Measurements from ENCODE around the gene SLC16A9.

SLC16A9 gene

DNA sequence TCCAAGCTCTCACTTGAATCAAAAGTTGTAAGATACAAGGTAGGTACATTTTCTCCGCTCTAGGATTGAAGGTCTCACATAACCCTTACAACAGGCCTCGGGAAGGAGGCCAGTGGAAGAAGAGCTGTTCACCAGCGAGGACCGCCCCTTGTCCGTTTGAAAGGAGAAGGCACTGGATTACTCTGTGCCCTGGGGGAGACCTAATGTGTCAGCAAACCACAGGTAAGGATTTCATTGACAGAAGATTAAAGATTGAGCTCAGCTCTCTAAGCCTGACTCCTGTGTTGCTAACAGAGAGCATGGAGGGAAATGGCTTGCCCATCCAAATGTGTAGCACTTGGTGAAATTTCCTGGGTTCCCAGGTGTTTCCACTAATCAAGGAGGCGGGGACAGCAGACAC is 81.2 kb downstream of the SLC16A9 start:
- no peaks in the 10 kb centered on the region for H3K4me1 ChIP-seq (ENCODE audit: insufficient read depth, low read length, severe bottlenecking)
- no peak overlapping the region for H3K9ac ChIP-seq (ENCODE audit: low read length)

DNA sequence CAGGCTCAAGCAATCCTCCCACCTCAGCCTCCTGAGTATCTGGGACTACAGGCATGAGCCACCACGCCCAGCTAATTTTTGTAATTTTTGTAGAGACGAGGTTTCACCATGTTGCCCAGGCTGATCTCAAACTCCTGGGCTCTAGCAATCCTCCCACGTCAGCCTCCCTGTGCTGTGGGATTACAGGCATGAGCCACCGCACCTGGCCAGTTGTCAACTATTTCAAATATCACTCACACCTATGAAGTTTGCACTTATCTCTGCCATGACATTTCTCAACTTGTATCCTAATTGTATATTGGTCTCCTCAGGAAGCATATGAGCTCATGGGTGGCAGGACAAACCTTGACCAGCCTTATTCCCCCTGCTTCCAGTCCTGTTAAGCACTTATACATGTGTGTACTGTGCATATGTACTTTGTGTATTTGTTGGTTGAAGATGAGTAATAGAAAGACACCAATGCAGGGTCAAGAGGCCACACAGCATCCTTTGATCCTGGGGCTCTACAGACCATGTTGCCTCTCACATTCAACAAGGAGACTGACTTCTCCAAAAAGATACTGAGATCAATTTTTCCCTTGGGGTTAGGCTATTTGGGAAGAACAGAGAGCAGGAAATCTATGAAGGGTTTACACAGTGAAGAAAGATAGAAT is 82.2 kb downstream of the SLC16A9 start:
- Histone ChIP-seq H3K4me3 (ENCODE audit: low read depth, low read length, poor library complexity, severe bottlenecking) (no peak overlapping the region), H3K27me3 (ENCODE audit: insufficient read depth, low read length) (no peaks in the 10 kb centered on the region)
- TF ChIP-seq, protein P1, sequence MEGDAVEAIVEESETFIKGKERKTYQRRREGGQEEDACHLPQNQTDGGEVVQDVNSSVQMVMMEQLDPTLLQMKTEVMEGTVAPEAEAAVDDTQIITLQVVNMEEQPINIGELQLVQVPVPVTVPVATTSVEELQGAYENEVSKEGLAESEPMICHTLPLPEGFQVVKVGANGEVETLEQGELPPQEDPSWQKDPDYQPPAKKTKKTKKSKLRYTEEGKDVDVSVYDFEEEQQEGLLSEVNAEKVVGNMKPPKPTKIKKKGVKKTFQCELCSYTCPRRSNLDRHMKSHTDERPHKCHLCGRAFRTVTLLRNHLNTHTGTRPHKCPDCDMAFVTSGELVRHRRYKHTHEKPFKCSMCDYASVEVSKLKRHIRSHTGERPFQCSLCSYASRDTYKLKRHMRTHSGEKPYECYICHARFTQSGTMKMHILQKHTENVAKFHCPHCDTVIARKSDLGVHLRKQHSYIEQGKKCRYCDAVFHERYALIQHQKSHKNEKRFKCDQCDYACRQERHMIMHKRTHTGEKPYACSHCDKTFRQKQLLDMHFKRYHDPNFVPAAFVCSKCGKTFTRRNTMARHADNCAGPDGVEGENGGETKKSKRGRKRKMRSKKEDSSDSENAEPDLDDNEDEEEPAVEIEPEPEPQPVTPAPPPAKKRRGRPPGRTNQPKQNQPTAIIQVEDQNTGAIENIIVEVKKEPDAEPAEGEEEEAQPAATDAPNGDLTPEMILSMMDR (IDR thresholded peaks at IDR 0.05; ENCODE audit: low read length), result no peak
- no peak for TF ChIP-seq EZH2 (IDR thresholded peaks at IDR 0.05; ENCODE audit: borderline replicate concordance, low read length)

More for the DNA sequence above, 81.2 kb downstream of the SLC16A9 start:
- no peak overlapping the region for H2AFZ ChIP-seq (ENCODE audit: low read length)
- H3K27ac ChIP-seq (ENCODE audit: low read depth, low read length, poor library complexity, severe bottlenecking), result no peak overlapping the region
- no peak overlapping the region for H3K4me2 ChIP-seq (ENCODE audit: low read length)
- H3K27me3 ChIP-seq (ENCODE audit: insufficient read depth, low read length), result no peaks in the 10 kb centered on the region
- no peaks in the 10 kb centered on the region for H3K9me3 ChIP-seq (ENCODE audit: low read length)
- H3K36me3 ChIP-seq (ENCODE audit: insufficient read depth, low read length), result no peaks in the 10 kb centered on the region
- H3K4me3 ChIP-seq (ENCODE audit: low read depth, low read length, poor library complexity, severe bottlenecking), result no peak overlapping the region
- H3K79me2 ChIP-seq (ENCODE audit: insufficient read depth, low read length), result no peaks in the 10 kb centered on the region
- TF ChIP-seq, protein P1 (IDR thresholded peaks at IDR 0.05; ENCODE audit: low read length), result no peak
- no peak for TF ChIP-seq EZH2 (IDR thresholded peaks at IDR 0.05; ENCODE audit: borderline replicate concordance, low read length)
- H3F3A ChIP-seq (ENCODE audit: insufficient read depth, low read length), result no peaks in the 10 kb centered on the region
- no peaks in the 10 kb centered on the region for H4K20me1 ChIP-seq (ENCODE audit: insufficient read depth, low read length)
- no peaks in the 10 kb centered on the region for H3K9me2 ChIP-seq (ENCODE audit: low read depth, low read length)

DNA sequence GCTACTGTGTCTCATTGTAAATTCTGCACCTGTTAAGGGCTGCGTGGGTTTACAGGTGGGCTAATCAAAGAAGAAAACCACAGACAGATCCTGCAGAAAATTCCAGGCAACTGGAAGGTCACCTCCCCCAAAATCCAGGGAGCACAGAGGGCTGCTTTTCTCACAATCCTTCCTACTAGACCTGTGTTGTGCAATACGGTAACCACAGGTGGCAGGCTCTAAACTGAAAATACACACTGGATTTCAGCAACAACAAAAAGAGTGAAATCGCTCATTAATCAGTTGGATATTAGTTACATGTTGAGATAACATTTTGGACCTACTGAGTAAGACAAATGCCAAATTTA is 83.2 kb downstream of the SLC16A9 start:
- Histone ChIP-seq H3K9ac (ENCODE audit: low read length) (no peak overlapping the region), H3K27ac (ENCODE audit: low read depth, low read length, poor library complexity, severe bottlenecking) (no peak overlapping the region), H3K36me3 (ENCODE audit: insufficient read depth, low read length) (no peaks in the 10 kb centered on the region), H4K20me1 (ENCODE audit: insufficient read depth, low read length) (no peaks in the 10 kb centered on the region), H2AFZ (ENCODE audit: low read length) (no peak overlapping the region), H3K4me1 (ENCODE audit: insufficient read depth, low read length, severe bottlenecking) (no peaks in the 10 kb centered on the region), H3K9me3 (ENCODE audit: low read length) (no peaks in the 10 kb centered on the region), H3K79me2 (ENCODE audit: insufficient read depth, low read length) (no peaks in the 10 kb centered on the region), H3F3A (ENCODE audit: insufficient read depth, low read length) (no peaks in the 10 kb centered on the region), H3K27me3 (ENCODE audit: insufficient read depth, low read length) (no peaks in the 10 kb centered on the region), H3K9me2 (ENCODE audit: low read depth, low read length) (no peaks in the 10 kb centered on the region), H3K4me2 (ENCODE audit: low read length) (no peak overlapping the region), H3K4me3 (ENCODE audit: low read depth, low read length, poor library complexity, severe bottlenecking) (no peak overlapping the region)
- TF ChIP-seq, protein P1 (IDR thresholded peaks at IDR 0.05; ENCODE audit: low read length), result no peak
- TF ChIP-seq EZH2 (IDR thresholded peaks at IDR 0.05; ENCODE audit: borderline replicate concordance, low read length), result no peak

More for the DNA sequence above, 82.2 kb downstream of the SLC16A9 start:
- no peaks in the 10 kb centered on the region for H3K9me3 ChIP-seq (ENCODE audit: low read length)
- no peaks in the 10 kb centered on the region for H3K4me1 ChIP-seq (ENCODE audit: insufficient read depth, low read length, severe bottlenecking)
- H3K4me2 ChIP-seq (ENCODE audit: low read length), result no peak overlapping the region
- no peak overlapping the region for H3K27ac ChIP-seq (ENCODE audit: low read depth, low read length, poor library complexity, severe bottlenecking)
- H2AFZ ChIP-seq (ENCODE audit: low read length), result no peak overlapping the region
- H3K79me2 ChIP-seq (ENCODE audit: insufficient read depth, low read length), result no peaks in the 10 kb centered on the region
- H3K9ac ChIP-seq (ENCODE audit: low read length), result no peak overlapping the region
- no peaks in the 10 kb centered on the region for H3K36me3 ChIP-seq (ENCODE audit: insufficient read depth, low read length)
- no peaks in the 10 kb centered on the region for H3F3A ChIP-seq (ENCODE audit: insufficient read depth, low read length)
- H4K20me1 ChIP-seq (ENCODE audit: insufficient read depth, low read length), result no peaks in the 10 kb centered on the region
- no peaks in the 10 kb centered on the region for H3K9me2 ChIP-seq (ENCODE audit: low read depth, low read length)
